Diencephalon (tissue), 1 donor: ENCODE data around the gene ZDHHC1. TPM values are rescaled to one million over a fixed set of nuclear protein-coding genes. Genes with fewer than 3 reads are reported as not detected.

Experiments used
- small RNA-seq: library from RNA; depleted of rRNA; stranded (forward); fragments of <200 nt; gene quantifications from one replicate; pipeline ENCODE3, GENCODE V24; 2014
- total RNA-seq: library from RNA; depleted of rRNA; stranded (reverse); fragments of >200 nt; gene quantifications from one replicate; pipeline ENCODE4 v1.2.3, GENCODE V29; 2014

ZDHHC1 gene
- total RNA-seq: 4.6 TPM

GRCh38 chr16:67415872-67416793, at the start of gene ZDHHC1:
ZDHHC1 (minus strand) TSS chr16:67416477; CDS start chr16:67407775, 8,702 bp downstream.

GRCh38 chr16:67430977-67431774, 14.9 kb upstream of the ZDHHC1 start, which contains the start of gene HSD11B2:
HSD11B2 (plus strand) TSS chr16:67431121; CDS start chr16:67431249, 128 bp downstream.

GRCh38 chr16:67393111-67393787, 23.0 kb downstream of the ZDHHC1 start, which contains the start of gene TPPP3:
TPPP3 (minus strand) TSS chr16:67393498; CDS start chr16:67391111, 2,387 bp downstream.

Small RNA genes within 50 kb of the gene (small RNA-seq; reads per million reads assigned to genes)
- not detected for gene RNU1-123P

Other genes starting within 250 kb of the ZDHHC1 start
- gene NOL3, start 245.9 kb downstream of the ZDHHC1 start, total RNA-seq: 9.2 TPM
- gene MATCAP1, start 232.5 kb downstream of the ZDHHC1 start, total RNA-seq: 58.8 TPM
- gene EXOC3L1, start 226.3 kb downstream of the ZDHHC1 start, total RNA-seq: 1.2 TPM
- gene E2F4, start 224.3 kb downstream of the ZDHHC1 start, total RNA-seq: 20.1 TPM
- gene ELMO3, start 217.3 kb downstream of the ZDHHC1 start, total RNA-seq: 0.69 TPM
- gene TMEM208, start 189.3 kb downstream of the ZDHHC1 start, total RNA-seq: 23.1 TPM
- 4.8 TPM for gene FHOD1, start 169.0 kb downstream of the ZDHHC1 start, total RNA-seq
- gene SLC9A5, start 167.5 kb downstream of the ZDHHC1 start, total RNA-seq: 2.8 TPM
- gene PLEKHG4, start 136.9 kb downstream of the ZDHHC1 start, total RNA-seq: 3.7 TPM
- gene KCTD19, start 89.7 kb downstream of the ZDHHC1 start, total RNA-seq: 2.1 TPM
- gene LRRC36, start 89.7 kb downstream of the ZDHHC1 start, total RNA-seq: 9.5 TPM
- 36.2 TPM for gene TPPP3, start 23.0 kb downstream of the ZDHHC1 start, total RNA-seq
- gene HSD11B2, start 14.6 kb upstream of the ZDHHC1 start, total RNA-seq: 6.5 TPM
- gene ATP6V0D1, start 64.7 kb upstream of the ZDHHC1 start, total RNA-seq: 130 TPM
- gene AGRP, start 67.1 kb upstream of the ZDHHC1 start, total RNA-seq: not detected
- gene RIPOR1, start 112.4 kb upstream of the ZDHHC1 start, total RNA-seq: 30.7 TPM
- gene CTCF, start 146.0 kb upstream of the ZDHHC1 start, total RNA-seq: 53.7 TPM
- gene CARMIL2, start 228.7 kb upstream of the ZDHHC1 start, total RNA-seq: 4.4 TPM
- gene ACD, start 243.8 kb upstream of the ZDHHC1 start, total RNA-seq: 22.4 TPM
- 13.4 TPM for gene PARD6A, start 244.5 kb upstream of the ZDHHC1 start, total RNA-seq